OCI-M1 (cell line): ENCODE data around the gene IFNK.
"Not testable (repeated sequence)": the region's sequence is repeated elsewhere in the genome, so short reads cannot be mapped to it uniquely, and the experiment has no call there.

ENCODE experiments used
- DNase-seq: peaks from one replicate; lab custom pipeline; 2025; lab: John Stamatoyannopoulos, UW

The IFNK gene, protein sequence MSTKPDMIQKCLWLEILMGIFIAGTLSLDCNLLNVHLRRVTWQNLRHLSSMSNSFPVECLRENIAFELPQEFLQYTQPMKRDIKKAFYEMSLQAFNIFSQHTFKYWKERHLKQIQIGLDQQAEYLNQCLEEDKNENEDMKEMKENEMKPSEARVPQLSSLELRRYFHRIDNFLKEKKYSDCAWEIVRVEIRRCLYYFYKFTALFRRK

DNA sequence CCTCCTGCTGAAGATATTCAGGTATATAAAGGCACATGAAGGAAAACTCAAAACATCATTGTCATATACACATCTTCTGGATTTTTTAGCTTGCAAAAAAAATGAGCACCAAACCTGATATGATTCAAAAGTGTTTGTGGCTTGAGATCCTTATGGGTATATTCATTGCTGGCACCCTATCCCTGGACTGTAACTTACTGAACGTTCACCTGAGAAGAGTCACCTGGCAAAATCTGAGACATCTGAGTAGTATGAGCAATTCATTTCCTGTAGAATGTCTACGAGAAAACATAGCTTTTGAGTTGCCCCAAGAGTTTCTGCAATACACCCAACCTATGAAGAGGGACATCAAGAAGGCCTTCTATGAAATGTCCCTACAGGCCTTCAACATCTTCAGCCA lies at the start of gene IFNK:
Gene IFNK, plus strand, starts transcription at position 55 of the 400 bp plus-strand sequence. Its CDS starts 47 bp downstream, at position 102.
- no peak for DNase-seq

DNA sequence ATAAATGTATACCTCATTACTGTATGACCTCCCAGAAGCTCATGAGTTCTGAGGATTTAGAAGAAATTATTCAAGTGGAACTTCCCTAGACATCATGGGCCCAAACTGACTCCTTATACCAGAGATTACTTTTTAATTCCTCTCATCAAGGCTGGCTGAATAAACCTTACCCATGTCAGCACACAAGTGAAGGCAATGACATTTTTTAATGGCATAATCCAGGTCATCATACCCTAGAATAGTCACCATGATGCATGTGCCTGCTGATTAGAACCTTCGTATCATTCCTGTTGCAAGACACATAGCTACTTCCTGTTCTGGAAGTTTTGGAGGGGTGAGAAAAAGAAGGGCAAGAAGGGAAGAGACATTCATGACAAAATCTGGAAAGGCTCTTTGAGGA lies 49.8 kb upstream of the IFNK start:
- peak; percentile 50 for DNase-seq

DNA sequence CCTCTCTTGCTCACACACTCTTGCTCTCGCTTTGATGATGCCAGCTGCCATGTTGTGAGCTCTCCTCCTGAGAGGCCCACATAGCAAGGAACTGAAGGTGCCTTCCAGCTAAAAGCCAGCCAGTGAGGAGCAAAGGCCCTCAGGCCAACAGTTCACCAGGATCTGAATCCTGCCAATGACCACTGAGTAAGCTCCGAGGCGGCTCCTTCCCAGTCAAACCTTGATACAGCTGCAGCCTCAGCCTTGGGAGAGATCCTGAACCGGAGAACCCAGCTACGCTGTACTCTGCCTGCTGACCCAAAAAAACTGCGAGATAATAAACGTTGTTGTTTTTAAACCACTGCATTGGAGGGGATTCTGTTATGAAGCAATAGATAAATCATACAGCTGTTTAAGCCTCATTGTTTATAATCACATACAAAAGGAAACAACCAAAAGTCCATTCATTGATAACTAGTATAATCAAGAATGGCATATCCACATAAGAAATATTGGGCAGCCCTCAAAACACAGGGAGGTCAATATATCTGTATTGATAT lies 49.0 kb upstream of the IFNK start:
- DNase-seq, result no peak

DNA sequence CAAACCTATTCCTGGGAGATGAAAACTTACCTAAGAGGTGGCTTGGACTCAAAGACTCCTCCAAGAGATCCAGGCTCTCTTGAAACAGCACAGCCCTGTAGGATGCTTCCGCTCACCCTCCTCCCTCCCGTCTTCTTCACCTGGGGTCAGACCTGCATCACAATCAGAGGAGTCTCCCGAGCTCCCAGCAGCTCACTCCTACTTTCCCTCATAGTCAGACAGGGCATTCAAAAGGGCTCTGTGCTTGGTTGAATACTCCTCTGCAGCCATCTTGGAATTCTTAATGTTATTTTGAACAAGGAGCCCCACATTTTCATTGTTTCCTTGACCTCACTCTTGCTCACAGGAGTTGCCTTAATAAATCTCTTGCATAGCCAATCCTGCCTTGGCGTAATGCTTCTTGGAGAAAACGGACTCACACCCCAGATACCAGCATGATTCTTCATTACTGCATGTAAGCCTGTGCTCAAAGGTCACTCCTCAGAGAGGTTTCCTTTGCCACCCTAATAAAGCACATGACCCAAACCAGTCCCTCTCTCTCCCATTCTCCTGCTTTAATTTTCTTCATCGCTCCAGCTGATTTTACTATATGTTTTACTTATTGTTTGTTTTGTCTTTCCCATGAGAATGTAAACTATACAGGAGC lies 47.1 kb upstream of the IFNK start:
- no peak for DNase-seq

DNA sequence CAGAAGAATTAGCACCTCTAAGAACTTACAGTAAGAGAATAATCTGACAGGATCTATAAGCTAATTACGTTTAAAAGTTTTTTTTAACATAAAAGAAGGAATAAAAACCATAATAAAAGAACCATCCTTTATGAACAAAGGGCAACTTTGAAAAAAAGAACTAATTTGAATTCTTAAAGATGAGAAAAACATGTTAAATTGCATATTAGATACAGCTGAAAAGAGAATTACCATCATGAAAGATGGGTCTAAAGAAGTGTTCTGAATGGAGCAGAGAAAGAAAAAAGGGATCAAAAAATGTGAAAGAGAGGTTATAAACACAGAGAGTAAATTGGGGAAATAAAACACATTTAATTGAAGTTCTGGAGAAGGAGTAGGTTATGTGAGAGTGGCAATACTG lies 45.8 kb upstream of the IFNK start:
- no peak for DNase-seq

DNA sequence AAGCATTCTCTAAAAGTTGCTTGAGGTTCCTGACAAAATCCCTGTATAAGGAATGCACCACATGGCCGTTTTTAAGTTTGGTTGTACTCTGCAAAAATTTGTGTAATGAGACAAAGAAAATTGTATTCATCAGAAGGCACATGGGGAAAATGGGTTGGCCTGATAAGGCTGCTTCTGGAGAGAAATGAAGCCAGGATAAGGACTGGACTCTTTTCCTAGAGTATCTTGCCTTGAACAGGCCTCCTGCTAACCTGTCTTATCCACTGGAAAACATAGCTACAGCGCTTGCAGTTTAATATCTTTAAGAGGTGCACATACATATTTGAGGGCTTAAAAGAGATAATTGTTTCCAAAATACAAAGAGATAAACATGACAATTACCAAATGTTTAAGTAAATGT lies 41.4 kb upstream of the IFNK start:
- peak; percentile 36 for DNase-seq

DNA sequence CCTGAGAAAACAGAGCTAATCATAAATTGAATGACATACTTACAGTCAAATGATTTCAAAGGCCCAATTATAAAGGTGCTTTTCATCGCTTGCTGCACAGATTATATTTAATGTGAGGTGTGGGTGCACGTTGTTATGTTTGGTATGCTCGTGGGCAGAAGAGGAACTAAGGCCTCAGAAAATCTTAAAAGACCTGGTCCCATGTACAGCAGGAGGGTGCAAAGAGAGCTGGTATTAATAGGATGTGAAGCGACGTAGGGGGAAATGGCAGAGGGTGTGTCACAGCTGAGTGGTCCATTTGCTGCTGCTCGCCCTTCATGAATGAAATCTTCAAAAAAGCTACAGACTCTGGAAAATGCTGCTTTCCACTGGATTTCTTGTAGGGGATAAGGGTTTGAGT lies 40.5 kb upstream of the IFNK start:
- DNase-seq, result no peak

DNA sequence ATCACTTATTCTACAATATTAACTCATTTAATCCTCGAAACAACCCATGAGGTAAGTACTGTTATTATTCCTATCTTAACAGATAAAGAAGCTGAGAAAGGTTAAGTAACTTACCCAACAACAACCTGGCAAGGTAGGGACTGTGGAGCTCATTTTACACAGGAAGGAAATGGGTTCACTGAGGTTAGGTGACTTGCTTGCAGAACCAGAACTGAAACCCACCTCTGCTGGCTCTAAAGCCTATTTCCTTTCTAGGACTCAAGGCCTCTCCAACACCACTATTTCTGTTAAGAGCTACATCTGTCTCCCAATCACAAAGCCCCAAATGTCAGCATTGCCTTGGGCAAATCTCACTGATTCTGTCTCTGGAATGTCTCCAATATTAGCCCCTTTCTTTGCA lies 38.9 kb upstream of the IFNK start:
- DNase-seq, result no peak

DNA sequence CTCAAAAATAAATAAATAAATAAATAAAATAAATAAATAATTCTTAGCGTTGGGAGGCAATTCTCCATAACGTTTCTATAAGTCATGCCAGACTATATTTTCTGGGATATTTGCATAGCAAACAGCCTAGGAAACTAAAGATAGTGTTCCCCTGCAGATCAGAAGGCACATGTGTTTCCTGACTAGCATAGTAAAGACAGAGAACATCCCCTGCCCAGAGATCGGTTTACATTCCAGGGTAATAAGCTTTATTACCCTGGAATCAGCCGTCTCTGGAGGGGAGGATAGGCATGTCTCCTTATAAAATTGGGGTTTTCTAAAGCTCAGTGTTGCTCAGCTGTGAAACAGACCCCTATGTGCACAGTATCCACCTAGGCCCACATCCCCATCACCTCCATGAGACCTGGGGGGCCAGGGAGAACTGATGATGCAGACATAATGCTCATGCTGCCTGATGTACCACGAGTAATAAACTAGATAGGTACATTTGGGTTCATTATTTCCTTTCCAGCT lies 36.9 kb upstream of the IFNK start:
- DNase-seq, result no peak

DNA sequence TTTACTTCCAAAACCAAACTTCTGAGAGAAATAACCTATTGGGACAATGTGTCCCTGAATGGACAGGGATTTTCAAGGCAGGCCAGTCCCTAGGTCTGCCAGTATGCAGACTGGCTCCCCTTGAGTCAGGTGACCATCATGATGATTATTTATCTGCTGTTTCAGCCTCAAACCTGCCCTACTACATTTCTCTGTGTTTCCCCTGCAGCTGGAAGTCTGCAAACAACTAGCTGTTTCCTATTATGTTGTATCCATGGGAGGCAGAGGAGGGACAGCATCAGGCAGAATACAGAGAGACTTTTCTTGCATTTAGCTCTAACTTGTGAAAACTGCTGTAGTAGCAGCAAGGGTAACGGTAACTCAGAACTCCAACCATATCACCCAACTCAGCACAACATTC lies 36.2 kb upstream of the IFNK start:
- no peak for DNase-seq

DNA sequence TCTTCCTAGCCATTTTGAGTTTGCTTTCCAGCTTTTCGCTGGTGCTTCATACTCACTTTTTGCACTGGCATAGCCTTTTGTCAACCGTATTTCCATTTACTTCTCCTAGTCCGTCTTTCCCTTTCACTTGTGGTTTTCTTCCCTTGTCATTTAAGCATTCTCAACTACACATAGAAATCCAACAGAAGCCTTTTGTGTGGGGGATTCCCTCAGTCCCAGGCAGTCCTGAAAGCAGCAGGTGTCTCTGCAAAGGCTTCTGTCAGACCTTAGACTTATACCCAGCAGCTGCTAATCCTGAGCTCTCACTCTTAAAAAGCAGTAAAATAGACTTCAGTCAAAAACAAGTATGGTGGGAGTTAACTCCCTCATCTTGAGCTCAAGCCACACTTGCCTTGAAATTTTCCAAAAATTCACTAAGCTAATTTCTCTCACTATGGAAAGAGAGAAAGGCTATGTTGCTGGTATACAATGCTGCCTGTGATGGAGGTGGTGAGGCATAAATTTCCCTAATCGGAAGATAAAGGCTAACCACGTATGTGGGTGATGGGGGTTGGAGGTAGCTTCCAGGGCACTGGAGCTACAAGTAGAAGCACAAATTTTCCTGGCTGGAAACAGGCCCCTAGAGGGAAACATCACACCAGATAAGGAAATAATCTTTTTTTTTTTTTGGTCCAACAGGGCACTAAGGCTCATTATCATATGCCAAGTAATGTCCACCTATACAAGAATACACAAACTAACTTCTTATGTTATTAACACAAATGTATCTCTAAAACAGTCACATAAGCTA lies 34.8 kb upstream of the IFNK start:
- DNase-seq, result peak; percentile 38

DNA sequence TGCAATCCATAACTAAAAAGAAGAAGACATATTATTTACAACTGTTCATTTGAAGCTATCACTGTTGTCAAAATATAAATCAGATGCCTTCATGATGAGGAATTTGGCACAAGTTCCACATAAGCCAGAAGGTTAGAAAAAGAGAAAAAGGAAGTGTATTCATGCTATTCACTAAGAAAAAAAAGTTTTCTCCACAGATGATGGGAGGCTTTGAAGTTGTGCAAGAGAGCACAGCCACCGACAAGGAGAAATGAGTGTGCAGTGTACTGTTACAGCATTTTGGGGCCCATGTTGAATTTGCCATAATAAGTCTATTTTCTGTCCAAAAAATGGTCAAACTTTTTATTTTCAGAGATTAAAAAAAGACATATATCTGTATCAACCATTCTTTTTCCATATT lies 32.9 kb upstream of the IFNK start:
- DNase-seq, result peak; percentile 46

DNA sequence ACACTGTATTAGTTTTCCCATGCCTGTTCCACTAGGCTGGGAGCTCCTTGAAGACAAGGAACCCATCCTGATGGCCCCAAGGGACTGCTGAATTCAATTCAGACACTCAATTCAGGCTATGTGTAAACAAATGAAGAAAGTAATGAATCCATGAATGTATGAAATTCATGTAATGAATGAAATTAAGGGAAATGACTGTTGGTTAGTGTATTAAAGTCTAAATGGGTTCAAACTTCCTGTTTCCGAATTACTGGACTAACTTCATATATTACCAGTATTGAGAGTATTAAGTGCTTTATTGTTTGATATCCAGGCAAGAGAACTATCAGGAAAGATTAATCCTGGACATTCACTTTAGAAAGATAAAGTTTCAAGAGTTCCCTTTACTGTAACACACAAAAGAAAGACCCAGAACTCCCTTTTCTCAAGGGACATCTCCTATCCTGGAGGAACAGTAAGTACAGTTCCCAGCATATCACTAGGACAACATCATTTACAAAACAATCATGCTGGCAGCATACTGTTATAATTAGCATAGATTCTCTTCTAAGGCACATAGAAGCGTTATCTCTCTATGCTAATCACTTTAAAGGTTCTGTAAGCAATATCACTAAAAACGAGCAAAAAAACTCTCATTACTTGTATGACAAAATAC lies 28.5 kb upstream of the IFNK start:
- no peak for DNase-seq

DNA sequence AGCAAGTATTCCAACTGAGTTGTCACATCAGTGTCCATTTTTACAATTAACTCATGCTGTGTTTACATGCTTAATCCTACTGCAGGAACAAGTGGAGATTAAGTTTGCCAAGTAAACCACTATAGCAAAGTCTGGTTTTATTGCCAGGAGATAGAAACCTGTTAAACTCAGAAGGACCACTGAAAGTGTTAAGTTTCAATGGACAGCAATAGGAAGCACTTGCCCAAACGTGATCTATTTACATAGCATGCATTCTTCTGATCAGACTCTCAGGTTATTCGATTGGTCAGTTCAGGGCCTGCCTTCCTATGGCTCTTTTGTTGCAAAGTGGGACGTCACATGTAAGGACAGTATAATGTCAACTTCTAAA lies 28.0 kb upstream of the IFNK start:
- DNase-seq, result no peak

DNA sequence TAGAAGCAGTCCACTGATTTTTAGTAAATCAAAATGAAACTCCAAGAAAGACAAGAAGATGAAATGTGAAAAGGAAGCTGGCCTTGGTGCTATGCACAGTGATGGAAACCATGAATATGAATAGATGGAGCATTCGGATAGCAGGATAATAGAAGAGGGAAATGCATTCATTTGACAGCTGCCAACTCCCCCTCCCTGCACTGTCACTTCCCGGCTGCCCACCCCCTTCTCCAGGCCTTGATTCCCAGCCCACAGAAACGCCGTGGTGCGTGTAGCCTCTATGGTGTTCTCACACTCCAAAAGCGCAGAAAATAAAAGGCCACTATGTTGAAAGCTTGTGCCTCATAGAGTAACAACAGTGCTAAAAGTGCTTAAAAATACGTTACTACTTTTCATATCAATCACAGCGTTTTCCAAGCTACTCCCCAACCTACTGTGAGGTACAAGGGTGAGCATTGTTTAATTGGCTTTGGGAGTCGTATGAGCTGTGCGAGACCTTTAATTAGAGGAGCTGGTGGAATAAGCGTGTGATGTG lies 26.1 kb upstream of the IFNK start:
- DNase-seq, result no peak

DNA sequence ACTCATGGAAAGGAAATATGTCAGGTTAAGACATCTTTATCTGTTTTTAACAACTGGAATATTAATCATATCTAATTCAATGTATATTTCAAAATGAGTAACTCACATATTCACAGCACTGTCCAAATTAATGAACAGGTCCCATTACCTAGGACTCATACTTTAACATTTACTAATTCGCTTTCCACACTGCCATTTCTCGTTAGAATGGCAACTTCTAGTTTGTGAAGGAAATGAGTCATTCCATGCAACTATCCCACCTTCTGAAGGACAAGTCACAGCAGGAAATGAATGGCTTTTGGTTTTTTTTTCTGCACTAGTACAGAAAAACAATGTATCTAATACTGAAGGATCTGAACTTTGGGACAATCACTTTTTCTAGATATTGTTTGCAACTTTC lies 24.6 kb upstream of the IFNK start:
- DNase-seq, result peak; percentile 48

DNA sequence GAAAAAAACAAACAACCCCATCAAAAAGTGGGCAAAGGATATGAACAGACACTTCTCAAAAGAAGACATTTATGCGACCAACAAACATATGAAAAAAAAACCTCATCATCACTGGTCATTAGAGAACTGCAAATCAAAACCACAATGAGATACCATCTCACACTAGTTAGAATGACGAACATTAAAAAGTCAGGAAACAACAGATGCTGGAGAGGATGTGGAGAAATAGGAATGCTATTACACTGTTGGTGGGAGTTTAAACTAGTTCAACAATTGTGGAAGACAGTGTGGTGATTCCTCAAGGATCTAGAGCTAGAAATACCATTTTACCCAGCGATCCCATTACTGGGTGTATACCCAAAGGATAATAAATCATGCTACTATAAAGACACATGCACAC lies 23.2 kb upstream of the IFNK start:
- not testable (repeated sequence) for DNase-seq

DNA sequence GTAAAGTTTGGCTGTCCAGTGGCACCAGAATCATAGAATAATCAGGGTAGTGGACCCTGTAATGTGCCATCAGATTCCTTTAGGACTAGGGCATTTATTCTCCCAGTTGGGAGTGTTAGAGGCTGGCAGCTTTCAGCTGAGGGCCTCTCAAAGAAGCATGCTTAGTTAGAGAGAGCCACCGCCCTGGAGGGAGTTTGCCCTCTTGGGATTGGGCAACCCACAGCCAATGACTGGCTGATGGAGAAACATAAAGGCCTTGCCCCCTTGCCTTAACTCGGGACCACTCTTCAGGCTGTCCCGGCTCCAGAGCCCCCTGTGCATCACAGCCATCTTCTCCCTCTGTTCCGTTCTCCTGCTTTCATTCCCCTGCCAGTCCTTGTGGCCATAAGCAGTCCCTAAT lies 20.5 kb upstream of the IFNK start:
- DNase-seq, result no peak

DNA sequence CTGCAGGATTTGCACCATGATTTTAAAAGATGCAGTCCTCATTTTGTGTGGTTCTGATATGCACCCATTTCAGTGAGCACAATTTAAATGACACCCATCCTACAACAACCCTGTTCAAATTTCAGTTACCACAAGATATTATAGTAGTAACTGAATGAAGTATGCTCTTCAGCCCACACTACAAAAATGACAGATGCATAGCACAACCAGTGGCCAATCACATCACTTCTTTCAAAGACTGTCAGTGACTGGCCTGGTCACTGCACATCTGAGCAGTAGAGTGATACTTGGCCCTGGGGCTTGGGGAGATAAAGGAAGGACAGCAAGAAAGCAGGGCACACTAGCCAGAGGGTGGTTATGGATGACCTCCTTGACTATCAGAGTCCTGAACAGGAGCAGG lies 19.8 kb upstream of the IFNK start:
- no peak for DNase-seq

DNA sequence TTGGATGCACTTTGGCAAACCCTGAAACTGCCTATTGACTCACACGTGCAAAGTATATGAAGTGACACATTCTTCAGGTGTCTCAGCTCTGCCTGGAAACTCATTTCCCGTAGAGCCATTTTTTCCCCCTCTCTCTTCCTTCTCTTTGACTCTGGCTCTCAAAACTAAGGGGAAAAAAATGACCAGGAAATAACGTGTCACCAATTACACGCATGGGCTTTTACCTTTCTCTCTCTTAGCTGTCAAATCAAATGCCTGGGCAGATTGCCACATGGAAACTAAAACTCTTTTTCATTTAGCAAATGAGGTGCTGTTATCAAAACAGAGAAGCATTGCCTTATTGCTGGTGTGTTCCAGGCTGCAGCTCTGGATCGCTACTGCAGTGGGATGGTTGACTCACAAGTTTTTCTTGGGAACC lies 18.3 kb upstream of the IFNK start:
- DNase-seq, result no peak

DNA sequence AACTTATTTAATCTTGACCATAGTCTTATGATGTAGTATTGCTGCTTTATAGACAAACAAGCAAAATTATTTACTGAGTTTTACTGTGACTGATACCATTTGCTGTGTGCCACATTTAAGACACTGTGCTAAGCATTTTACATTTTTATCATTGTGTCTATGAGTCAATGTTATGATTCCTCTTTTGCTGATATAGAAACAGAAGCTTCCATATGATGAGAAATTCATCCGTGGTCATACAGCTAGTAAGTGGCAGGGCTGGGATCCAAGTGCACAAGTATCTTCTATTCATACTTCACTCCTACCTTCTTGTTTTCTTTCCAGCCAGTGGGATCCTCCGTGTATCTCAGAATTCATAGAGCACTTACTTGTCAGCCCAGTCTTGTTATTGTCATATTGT lies 17.1 kb upstream of the IFNK start:
- no peak for DNase-seq

DNA sequence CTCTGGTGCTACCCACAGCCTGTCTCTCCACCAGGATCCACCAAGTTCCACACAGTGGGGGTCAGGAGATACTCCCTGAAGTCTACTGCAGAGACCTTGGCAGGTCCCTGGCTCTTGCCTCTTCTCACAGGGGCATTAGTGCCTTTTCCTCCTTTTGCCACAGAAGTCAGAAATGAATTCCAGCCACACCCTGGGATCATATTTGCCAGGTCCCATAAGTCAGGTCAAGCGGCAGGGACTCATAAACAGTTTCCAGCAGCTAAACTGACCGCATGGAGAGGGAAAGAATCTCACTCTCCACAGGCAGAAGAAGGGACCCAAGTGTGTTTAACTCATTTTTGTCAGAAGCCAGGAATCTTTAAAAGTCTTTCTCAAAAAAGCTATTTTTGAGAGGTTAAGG lies 13.3 kb upstream of the IFNK start:
- no peak for DNase-seq
